Measurements from ENCODE around the gene WBP1.
"Not testable (repeated sequence)": the region's sequence is repeated elsewhere in the genome, so short reads cannot be mapped to it uniquely, and the experiment has no call there.

The WBP1 gene

DNA sequence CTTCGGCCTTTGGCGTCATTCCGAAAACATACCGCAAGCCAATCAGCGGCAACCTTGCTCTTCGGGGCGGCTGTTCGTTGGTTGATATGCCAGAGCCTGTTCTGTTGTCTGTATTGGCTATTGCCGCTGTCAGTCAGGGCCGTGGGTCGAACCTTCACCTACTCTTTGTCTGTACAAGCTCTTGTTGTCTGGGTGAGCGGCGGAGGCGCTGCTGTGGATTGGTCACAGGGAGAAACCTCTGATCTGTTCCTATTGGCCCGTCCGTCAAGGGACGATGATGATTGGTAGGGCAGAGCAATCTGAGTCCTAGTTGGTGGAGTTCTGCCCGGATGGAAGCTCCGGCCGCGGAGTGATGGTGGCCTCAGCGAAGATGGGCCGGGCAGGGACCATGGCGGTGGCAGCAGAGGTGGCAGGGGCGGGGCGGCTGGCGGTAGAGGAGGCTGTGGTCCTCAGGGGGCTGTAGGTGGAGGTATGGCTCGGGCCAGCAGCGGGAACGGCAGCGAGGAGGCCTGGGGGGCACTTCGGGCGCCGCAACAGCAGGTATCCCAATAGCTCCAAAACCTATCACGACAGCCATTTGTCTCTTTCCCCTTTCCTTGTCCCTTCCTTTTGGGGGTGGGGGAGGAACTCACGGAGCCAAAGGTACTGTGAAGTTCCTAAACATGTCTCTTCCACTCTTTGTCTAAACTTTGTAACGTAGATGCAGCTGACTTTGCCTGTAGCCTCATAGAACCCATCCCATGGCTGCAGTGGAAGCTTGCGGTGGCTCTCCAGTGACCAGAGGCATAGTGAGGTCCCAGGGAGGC lies at the start of gene WBP1:
WBP1 (plus strand) TSS at position 307 of the 806 bp plus-strand sequence; CDS start at position 472, 165 bp downstream.
- peak; percentile 96 for DNase-seq

DNA sequence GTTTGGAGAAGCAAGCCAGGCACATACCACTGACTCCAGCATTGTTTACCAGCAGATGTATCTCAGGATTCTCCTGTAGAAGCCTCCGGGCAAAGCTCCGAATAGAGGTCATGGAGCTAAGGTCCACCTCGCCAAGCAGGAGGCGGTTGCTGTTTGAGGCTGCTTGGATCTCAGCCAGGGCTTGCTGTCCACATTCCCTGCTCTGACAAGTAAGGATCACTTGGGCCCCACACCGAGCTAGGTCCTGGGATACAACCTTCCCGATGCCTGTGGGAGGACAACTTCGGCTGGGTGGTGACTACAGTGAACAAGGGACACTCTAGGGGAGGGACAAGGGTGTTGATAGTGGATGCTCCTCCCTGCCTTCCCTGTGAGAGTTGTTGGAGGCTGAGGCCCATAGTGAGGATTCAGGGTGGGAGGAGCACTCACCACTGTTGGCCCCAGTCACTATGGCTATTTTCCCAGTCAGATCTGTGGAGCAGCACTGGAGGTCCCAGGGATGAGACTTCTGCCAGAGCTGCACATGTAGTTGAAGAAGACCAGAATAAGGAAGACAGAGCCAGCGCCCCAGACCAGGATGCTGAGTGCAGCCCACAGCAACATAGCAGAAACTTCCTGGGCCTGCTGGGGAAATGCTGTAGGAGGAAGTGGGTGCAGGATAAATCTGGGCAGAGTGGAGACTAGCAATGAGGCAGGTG lies 45.1 kb upstream of the WBP1 start:
- no peak for DNase-seq

- DNase-seq, result no peak
These were observed 43.8 kb upstream of the WBP1 start for GRCh38 chr2:74414441-74414840.

DNA sequence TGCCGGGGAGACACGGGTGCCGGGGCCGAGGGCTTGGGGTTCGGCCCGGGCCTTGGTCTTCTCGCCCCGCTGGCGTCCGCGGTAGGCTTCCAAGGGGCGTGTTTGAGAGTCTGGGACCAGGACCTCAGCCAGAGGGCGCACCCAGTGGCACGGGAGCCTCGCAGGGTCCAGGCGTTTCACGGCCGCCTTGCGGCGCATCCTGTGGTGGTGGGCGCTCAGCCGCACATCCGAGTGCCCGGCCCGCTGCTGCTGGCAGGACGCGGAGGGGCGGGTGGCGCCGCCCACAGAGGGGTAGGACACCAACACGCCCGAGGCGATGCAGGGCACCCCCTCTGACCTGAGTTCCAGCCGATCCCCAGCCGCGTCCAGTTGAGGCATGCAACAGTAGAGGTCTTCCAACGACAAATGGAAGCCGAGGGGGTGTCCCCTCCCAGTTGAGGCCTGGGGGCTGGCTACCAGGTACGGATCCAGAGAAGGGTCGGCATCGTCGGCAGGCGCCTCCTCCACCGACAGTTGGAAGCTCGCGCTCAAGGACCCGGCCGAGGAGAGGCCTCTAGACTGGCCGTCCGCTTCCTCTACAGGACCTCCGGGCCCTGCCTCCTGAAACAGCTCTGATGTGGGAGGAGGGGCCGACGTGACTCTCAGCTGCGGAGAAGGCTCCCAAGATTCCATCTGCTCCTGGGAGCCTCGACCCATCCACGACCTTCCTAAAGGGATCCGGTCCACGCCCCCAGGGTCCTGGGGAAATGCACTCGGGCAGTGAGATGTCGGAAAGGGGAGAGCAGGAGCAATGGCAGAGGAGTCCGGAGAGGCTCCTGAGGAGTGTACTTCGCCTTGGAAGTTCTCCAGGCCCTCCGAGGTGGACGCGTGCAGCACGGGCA lies 43.1 kb upstream of the WBP1 start:
- DNase-seq, result peak; percentile 17

GRCh38 chr2:74415762-74416395 lies 42.4 kb upstream of the WBP1 start:
- no peak for DNase-seq

- no peak for DNase-seq
These were observed 41.5 kb upstream of the WBP1 start for GRCh38 chr2:74416778-74417177.

DNA sequence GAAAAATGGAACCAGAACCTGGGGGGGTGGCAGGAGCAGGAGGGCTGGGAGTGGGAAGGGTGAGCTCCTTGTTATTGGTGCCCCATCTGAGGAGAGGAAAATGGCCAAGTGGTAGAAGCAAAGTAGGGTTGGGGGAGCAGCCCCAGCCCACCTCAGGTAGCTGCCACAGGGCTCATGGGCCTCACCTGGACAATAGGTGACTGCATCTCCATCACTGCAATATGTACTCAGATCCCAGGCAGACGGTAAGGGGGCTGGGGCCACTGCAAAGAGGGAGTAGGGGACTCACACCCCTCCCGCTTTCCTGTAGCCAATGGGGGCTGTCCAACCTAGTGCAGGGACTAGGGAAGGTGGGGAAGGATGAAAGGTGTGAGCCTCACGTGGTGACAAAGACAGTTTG lies 41.0 kb upstream of the WBP1 start:
- DNase-seq, result no peak

- DNase-seq, result no peak
These were observed 40.5 kb upstream of the WBP1 start for GRCh38 chr2:74417763-74418162.

GRCh38 chr2:74418312-74418711 lies 39.9 kb upstream of the WBP1 start:
- no peak for DNase-seq

GRCh38 chr2:74419345-74419744 lies 38.9 kb upstream of the WBP1 start:
- no peak for DNase-seq

GRCh38 chr2:74420006-74420405 lies 38.2 kb upstream of the WBP1 start:
- DNase-seq, result no peak

DNA sequence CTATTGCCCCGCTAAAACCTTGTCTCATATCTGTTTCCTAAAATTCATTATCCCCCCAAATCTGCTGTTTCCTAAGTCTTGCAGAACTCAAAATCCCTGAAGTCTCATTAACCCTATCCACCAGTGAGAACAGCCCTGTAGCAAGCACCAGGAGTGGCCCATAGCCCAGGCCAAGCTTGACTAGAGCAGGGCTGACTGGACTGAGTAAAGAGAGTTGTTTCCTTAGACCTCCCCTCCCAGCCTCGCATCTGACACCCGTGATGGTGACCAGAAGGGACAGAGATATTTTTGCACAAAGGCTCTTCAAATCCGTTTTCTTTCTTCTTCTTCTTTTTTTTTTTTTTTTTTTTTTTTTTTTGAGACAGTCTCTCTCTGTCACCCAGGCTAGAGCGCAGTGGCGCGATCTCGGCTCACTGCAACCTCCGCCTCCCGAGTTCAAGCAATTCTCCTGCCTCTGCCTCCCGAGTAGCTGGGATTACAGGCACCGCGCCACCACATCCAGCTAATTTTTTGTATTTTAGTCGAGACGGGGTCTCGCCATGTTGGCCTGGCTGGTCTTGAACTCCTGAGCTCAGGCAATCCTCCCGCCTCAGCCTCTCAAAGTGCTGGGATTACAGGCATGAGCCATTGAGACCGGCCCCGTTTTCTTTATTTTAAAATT lies 37.7 kb upstream of the WBP1 start:
- DNase-seq, result not testable (repeated sequence)

- peak; percentile 92 for DNase-seq
These were observed 36.9 kb upstream of the WBP1 start, which contains the start of the genes C2orf81 and WDR54 for GRCh38 chr2:74421221-74421870. Gene C2orf81, minus strand, starts transcription at chr2:74421619. Its CDS starts 59 bp downstream, at chr2:74421560. Gene WDR54, plus strand, starts transcription at chr2:74421730. Its CDS starts 424 bp downstream, at chr2:74422154.

- no peak for DNase-seq
These were observed 34.8 kb upstream of the WBP1 start for GRCh38 chr2:74423231-74424095.

DNA sequence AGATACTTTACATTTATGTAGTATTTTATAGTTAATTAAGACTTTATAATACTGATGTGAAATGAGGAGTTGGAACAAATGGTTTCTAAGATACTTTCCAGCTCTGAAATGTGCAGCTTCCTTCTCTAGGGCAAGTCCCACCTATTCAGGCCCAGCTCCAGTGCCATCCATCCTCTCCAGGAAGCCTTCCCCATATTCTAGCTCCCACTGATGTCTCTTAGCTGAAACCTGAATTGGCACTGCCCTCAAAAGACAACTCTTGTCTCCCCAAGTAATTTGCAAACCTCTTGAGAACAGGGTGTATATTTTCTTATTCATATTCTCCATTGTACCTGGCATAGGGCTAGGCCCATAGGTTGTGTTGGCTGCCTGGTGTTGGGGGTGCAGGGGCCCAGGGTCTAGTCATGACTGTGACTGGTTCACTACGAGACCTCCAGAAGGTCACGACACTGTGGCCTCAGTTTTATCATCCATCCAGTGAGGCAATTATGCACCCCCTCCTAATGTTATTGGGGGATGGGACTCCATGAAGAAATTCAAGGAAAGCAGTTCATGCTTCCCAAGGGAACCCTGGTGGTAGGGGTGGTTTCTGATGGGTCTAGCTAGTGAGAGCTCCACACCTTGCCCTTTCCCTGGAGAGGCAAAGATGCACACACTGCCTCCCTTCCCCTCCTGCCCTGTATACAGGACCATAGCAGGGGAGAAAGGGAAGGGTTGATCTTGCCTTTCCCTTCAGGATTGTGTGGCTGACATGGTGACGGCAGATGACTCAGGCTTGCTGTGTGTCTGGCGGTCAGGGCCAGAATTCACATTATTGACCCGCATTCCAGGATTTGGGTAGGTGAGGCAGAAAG lies 33.9 kb upstream of the WBP1 start:
- no peak for DNase-seq

DNA sequence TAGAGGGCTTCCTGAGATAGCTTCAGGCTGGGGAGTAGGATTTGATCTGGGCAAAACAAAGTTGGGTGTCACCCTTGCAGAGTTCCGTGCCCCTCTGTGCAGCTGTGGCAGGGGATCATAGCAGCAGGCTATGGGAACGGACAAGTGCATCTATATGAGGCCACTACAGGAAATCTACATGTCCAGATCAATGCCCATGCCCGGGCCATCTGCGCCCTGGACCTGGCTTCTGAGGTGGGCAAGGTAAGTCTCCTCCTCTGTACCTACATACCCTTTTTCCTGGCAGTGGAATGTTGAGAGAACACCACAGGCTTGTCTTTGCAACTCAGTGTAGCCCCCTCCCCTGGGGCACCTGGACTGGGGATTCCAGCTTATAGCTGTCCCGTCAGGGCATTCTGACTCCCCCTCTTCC lies 33.2 kb upstream of the WBP1 start:
- no peak for DNase-seq

GRCh38 chr2:74425523-74425922 lies 32.7 kb upstream of the WBP1 start:
- no peak for DNase-seq

- no peak for DNase-seq
These were observed 32.0 kb upstream of the WBP1 start for GRCh38 chr2:74426181-74426758.

- DNase-seq, result no peak
These were observed 30.7 kb upstream of the WBP1 start for GRCh38 chr2:74427551-74427950.

All from stimulated activated CD4-positive, alpha-beta T cell treated with anti-CD3 and anti-CD28 coated beads, Interleukin-12 subunit alpha, Interleukin-12 subunit beta, amount 100 ng/mL, for 4 hours (primary cell).